ENCODE data around the gene COPG2. TPM values are rescaled to one million over a fixed set of nuclear protein-coding genes. Genes with fewer than 3 reads are reported as not detected.

COPG2 gene
- total and polyA plus RNA-seq, 2 experiments from 2014 or later = 4.9 to 66.3 TPM

- Histone ChIP-seq H3K27ac (ENCODE audit: low read depth) (no peak overlapping the region), H3K4me2 (no peak overlapping the region), H3K27me3 (ENCODE audit: insufficient read depth) (no peaks in the 10 kb centered on the region), H3K4me3 (no peak overlapping the region), H3K9me2 (ENCODE audit: insufficient read depth) (no peaks in the 10 kb centered on the region), H3K36me3 (ENCODE audit: insufficient read depth) (peaks cover 5% of the 10 kb centered on the region; the same call in 1 of the 2 replicates), H2AFZ (no peak overlapping the region), H4K20me1 (replicated peaks; ENCODE audit: insufficient read depth) (no peaks in the 10 kb centered on the region), H3K79me2 (replicated peaks; ENCODE audit: insufficient read depth) (peaks cover 23% of the 10 kb centered on the region; the same call in 1 of the 2 replicates), H3F3A (replicated peaks; ENCODE audit: low read depth) (no peaks in the 10 kb centered on the region), H3K4me1 (ENCODE audit: insufficient read depth) (no peaks in the 10 kb centered on the region)
- Mint-ChIP-seq H3K27me3 (ENCODE audit: insufficient read depth, low read depth, poor library complexity) (peaks cover 2% of the 10 kb centered on the region), H3K36me3 (ENCODE audit: low read depth) (peaks cover 24% of the 10 kb centered on the region; the same call in 2 of the 3 replicates), H3K4me1 (no peaks in the 10 kb centered on the region), H3K9me3 (peaks cover 28% of the 10 kb centered on the region), H3K4me3 (no peak overlapping the region), H3K27ac (no peak overlapping the region)
- ATAC-seq (no peak), DNase-seq (ENCODE audit: low spot score) (no peak)
- TF ChIP-seq, protein P1, sequence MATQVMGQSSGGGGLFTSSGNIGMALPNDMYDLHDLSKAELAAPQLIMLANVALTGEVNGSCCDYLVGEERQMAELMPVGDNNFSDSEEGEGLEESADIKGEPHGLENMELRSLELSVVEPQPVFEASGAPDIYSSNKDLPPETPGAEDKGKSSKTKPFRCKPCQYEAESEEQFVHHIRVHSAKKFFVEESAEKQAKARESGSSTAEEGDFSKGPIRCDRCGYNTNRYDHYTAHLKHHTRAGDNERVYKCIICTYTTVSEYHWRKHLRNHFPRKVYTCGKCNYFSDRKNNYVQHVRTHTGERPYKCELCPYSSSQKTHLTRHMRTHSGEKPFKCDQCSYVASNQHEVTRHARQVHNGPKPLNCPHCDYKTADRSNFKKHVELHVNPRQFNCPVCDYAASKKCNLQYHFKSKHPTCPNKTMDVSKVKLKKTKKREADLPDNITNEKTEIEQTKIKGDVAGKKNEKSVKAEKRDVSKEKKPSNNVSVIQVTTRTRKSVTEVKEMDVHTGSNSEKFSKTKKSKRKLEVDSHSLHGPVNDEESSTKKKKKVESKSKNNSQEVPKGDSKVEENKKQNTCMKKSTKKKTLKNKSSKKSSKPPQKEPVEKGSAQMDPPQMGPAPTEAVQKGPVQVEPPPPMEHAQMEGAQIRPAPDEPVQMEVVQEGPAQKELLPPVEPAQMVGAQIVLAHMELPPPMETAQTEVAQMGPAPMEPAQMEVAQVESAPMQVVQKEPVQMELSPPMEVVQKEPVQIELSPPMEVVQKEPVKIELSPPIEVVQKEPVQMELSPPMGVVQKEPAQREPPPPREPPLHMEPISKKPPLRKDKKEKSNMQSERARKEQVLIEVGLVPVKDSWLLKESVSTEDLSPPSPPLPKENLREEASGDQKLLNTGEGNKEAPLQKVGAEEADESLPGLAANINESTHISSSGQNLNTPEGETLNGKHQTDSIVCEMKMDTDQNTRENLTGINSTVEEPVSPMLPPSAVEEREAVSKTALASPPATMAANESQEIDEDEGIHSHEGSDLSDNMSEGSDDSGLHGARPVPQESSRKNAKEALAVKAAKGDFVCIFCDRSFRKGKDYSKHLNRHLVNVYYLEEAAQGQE (IDR thresholded peaks at IDR 0.05; ENCODE audit: unreplicated experiment) = no peak
- TF ChIP-seq CTCF (conservative IDR thresholded peaks at IDR 0.05; ENCODE audit: low read depth in 2 of 2) (no peak), POLR2AphosphoS5 (IDR thresholded peaks at IDR 0.05; ENCODE audit: low read depth) (no peak), EZH2 (IDR thresholded peaks at IDR 0.05; ENCODE audit: low read depth, unreplicated experiment) (no peak), JUNB (IDR thresholded peaks at IDR 0.05; ENCODE audit: unreplicated experiment) (no peak)
Observed at GRCh38 chr7:130566898-130567280, 101.7 kb downstream of the COPG2 start.

DNA sequence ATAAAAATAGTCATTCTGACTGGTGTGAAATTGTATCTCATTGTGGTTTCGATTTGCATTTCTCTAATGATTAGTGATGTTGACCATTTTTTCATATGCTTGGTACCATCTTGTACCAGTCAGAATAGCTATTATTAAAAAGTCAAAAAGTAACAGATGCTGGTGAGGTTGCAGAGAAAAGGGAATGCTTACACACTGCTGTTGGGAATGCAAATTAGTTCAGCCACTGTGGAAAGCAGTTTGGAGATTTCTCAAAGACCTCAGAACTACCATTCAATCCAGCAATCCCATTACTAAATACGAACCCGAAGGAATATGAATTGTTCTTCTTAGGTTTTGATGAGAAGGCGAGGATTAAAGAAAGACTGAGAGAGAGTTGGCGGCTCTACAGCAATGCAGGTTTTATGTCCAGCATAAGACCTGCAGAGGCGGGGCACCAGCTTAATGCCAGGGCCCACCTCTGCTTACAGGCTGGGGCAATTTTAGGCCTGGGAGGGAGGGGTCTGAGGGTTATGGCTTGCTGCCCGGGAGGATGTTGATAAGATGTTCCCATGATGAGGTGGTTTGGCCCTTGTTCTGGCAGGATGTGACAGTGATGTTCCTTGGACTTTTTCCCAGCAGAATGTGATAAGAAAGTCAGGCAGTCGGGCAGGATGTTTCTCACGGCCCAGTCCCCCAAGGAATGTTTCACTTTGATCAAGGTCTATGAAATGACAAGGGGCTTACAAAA, 102.2 kb downstream of the COPG2 start:
- peaks cover 28% of the 10 kb centered on the region for H3K9me3 Mint-ChIP-seq
- peaks cover 2% of the 10 kb centered on the region for H3K27me3 Mint-ChIP-seq (ENCODE audit: insufficient read depth, low read depth, poor library complexity)
- no peak overlapping the region for H3K4me3 Mint-ChIP-seq
- TF ChIP-seq EZH2 (IDR thresholded peaks at IDR 0.05; ENCODE audit: low read depth, unreplicated experiment) (no peak), CTCF (conservative IDR thresholded peaks at IDR 0.05; ENCODE audit: low read depth in 2 of 2) (no peak), POLR2AphosphoS5 (IDR thresholded peaks at IDR 0.05; ENCODE audit: low read depth) (no peak), NANOG (IDR thresholded peaks at IDR 0.05; ENCODE audit: borderline replicate concordance) (no peak), ZNF114 (CRISPR knock-in tag; IDR thresholded peaks at IDR 0.05) (no peak), STAT1 (IDR thresholded peaks at IDR 0.05; ENCODE audit: unreplicated experiment) (no peak), CREB1 (CRISPR knock-in tag; IDR thresholded peaks at IDR 0.05; ENCODE audit: low read depth) (no peak), JUNB (IDR thresholded peaks at IDR 0.05; ENCODE audit: unreplicated experiment) (no peak), EZH2phosphoT487 (IDR thresholded peaks at IDR 0.05; ENCODE audit: unreplicated experiment) (no peak), ZNF331 (CRISPR knock-in tag; IDR thresholded peaks at IDR 0.05; ENCODE audit: low read depth) (no peak)
- TF ChIP-seq, protein P1 (IDR thresholded peaks at IDR 0.05; ENCODE audit: unreplicated experiment) = no peak

More for the DNA sequence above, 102.2 kb downstream of the COPG2 start:
- no peak for DNase-seq (ENCODE audit: low spot score)
- ATAC-seq = no peak
- H4K20me1 ChIP-seq (replicated peaks; ENCODE audit: insufficient read depth) = no peaks in the 10 kb centered on the region
- H3K79me2 ChIP-seq (replicated peaks; ENCODE audit: insufficient read depth) = peaks cover 18% of the 10 kb centered on the region; the same call in 1 of the 2 replicates
- no peaks in the 10 kb centered on the region for H3K9me2 ChIP-seq (ENCODE audit: insufficient read depth)
- H3K4me1 Mint-ChIP-seq = no peaks in the 10 kb centered on the region
- peaks cover 24% of the 10 kb centered on the region; the same call in 2 of the 3 replicates for H3K36me3 Mint-ChIP-seq (ENCODE audit: low read depth)
- no peak overlapping the region for H3K27ac ChIP-seq (ENCODE audit: low read depth)
- H3F3A ChIP-seq (replicated peaks; ENCODE audit: low read depth) = no peaks in the 10 kb centered on the region
- no peak overlapping the region for H2AFZ ChIP-seq
- no peaks in the 10 kb centered on the region for H3K4me1 ChIP-seq (ENCODE audit: insufficient read depth)
- no peak overlapping the region for H3K27ac Mint-ChIP-seq
- no peaks in the 10 kb centered on the region for H3K27me3 ChIP-seq (ENCODE audit: insufficient read depth)
- H3K36me3 ChIP-seq (ENCODE audit: insufficient read depth) = peaks cover 5% of the 10 kb centered on the region; the same call in 1 of the 2 replicates
- H3K4me3 ChIP-seq = no peak overlapping the region
- no peak overlapping the region for H3K4me2 ChIP-seq
